HG03045 (cell line): ENCODE data around the gene G6PC2.
"Not testable (repeated sequence)": the region's sequence is repeated elsewhere in the genome, so short reads cannot be mapped to it uniquely, and the experiment has no call there.

Experiments
- ATAC-seq: cut with Tn5 transposase; IDR thresholded peaks from one replicate; pipeline ENCODE4 v1.9.1; 2021; ENCODE audit warnings: mild to moderate bottlenecking, moderate library complexity; ENCODE audit not compliant: unreplicated experiment

Gene G6PC2

GRCh38 chr2:168904358-168904757 lies 3.3 kb downstream of the G6PC2 start:
- ATAC-seq: no peak

DNA sequence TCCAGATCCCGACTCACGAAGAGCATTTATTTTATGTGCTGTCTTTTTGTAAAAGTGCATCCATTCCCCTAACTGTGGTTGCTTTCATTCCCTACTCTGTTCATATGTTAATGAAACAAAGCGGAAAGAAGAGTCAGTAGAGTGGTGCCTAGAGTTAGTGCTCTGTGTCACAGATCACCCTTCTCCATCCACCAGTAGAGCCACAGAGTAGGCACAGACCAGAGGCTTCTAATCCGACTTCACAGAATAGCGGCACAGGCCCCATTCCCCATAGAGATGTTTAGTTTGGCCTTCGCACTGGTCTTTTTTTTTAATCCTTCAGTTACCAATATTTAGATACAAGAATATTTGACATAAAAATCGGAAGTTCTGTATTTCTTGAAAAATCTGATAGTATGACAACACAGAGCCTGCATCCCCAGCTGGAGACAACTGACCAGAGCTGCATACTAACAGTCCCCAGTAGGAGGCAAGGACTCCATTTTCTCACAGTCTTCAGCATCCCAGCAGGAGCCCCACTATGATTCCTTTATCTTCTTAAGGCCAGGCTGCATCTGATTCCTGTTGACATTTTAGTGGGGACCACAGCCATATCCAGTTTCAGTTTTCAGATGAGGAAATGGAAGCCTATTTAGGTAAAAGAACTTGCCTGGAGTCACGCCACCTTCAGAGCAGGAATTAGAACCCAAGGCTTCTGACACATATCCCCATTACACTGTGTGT lies 7.0 kb downstream of the G6PC2 start:
- no peak for ATAC-seq

DNA sequence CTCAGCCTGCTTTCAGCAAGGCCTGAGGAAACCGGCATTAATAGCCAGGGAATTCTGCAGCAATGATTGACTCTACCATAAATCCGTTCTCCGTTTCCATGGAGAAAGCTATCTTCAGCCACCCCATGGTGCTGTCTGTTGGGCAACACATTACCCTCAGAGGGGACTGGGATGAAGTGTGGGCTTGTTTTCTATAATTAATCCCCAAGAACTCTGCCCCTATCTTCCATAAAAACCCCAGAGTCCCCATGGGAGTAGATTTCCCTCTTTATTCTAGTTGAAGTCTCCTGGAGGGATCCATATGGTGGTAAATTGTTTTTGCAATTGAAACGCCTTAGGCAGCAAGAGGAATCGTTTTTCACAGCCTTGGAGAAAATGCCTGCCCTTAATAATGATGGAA lies 9.2 kb downstream of the G6PC2 start:
- ATAC-seq: no peak

- ATAC-seq: no peak
Observed at GRCh38 chr2:168912466-168912865, 11.4 kb downstream of the G6PC2 start.

GRCh38 chr2:168912901-168913369 lies 11.8 kb downstream of the G6PC2 start:
- ATAC-seq: no peak

- ATAC-seq: no peak
Observed at GRCh38 chr2:168913495-168913894, 12.4 kb downstream of the G6PC2 start.

GRCh38 chr2:168915441-168916330 lies 14.6 kb downstream of the G6PC2 start:
- no peak for ATAC-seq

DNA sequence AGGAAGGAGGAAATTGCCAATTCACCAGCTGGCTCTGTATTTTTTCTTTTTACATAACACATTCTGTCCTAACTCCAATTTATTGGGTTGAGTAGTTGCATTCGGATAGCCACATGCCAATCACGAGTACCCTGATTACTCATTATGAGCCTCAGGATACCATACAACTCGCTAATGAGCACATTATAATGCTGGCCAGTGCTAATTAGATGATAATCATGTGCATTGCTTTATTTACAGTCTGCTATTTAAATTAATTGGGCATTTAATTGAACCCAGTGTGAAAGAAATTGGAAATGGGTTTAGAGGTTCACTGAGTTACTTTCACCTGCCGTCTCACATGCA lies 15.2 kb downstream of the G6PC2 start:
- ATAC-seq: no peak

GRCh38 chr2:168920504-168921157 lies 19.5 kb downstream of the G6PC2 start:
- ATAC-seq: no peak

DNA sequence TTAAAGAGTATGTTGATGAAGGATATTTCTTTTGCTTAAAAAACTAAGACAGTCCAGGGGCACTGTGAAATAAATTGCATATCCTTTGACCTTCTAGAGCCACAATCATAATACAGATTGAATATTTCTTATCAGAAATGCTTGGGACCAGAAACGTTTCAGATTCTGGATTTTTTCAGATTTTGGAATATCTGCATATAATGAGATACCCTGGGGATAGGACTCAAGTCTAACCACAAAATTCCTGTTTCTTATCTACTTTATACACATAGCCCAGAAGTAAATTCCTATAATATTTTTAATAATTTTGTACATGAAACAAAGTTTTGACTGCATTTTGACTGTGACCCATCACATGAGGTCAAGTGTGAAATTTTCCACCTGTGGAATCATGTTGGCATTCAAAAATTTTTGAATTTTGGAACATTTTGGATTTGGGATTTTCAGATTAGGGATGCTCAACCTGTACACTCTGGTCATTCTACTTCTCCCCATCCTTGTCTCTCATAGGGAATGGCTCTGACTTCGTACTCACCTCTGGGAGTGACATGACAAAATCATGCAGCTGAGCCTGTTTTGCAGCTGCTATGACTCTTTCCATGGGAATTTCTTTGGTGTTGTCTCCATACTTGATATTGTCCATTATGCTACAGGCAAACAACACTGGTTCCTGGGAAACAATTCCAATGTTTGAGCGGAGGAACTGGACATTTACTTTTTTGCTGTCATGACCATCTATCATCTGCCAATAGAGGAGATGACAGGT lies 25.7 kb downstream of the G6PC2 start:
- no peak for ATAC-seq

DNA sequence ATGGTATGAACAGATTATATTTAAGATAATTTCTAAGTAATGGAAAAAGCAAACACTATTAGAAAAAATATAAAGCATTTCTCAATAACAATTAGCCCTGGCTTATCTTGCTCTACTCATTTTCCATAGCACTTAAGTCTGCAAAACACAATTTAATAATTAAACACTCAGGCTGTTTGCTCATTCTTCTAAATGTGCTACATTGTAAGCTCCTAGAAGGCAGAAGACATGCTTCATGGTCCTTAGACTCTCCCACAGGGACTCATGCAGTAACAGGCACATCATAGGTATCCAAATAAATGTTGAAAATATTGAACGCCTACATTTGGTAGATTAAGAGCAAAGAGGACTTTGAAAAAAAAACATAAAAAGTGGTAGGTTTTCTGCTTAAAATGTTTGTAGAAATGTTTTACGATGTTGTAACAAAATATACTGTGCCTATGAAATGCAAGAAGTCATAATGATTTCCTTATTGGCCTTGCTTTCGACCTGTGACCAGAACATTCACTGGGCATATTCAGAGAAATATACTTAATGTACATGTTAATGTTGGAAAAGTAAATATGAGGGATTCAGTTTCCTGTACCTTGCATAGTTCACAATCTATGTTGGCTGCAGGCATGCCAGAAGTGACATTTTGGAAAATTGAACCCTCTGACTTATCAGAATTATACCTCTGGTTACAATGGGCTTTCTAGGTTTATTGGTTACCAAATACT lies 27.2 kb downstream of the G6PC2 start:
- no peak for ATAC-seq

DNA sequence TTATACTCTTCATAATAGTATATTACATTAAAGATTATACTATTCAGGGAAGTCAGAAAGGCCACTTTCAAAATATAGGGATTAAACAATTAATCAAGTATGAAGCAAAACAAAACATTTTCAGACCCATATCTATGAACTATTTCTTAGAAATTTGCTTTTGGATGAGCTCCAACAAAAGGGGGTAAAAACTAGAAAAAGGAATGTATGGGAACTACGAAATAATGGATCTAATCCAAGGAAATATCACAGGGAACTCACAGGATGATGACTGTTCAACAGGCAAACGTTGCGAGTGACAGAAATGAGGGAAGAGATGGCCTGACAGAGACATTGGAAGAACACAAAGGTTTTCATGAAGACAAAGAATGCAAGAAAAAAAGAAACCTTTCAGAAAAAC lies 27.9 kb downstream of the G6PC2 start:
- no peak for ATAC-seq

GRCh38 chr2:168930242-168930641 lies 29.2 kb downstream of the G6PC2 start:
- ATAC-seq: no peak

GRCh38 chr2:168932174-168932573 lies 31.1 kb downstream of the G6PC2 start:
- ATAC-seq: not testable (repeated sequence)

GRCh38 chr2:168934826-168935225 lies 33.7 kb downstream of the G6PC2 start:
- ATAC-seq: no peak

- ATAC-seq: no peak
Observed at GRCh38 chr2:168935810-168936581, 34.9 kb downstream of the G6PC2 start.

DNA sequence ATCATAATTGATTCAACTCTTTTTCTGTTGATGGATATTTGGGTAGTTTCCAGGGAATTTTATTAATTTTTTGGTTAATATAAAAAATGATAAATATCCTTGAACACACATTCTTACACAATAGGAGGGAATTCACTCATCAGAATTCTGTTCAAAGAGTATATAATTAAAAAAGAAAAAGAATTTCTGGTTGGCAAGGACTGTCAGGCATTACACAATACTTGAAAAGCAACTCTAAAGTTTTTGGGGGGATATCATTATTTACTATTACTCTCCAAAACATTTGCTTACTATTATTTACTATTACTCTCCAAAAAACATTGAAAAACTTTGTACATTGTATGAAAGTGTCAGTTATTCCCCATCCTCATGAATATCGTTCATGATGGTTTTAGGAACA lies 38.0 kb downstream of the G6PC2 start:
- no peak for ATAC-seq

GRCh38 chr2:168939918-168940317 lies 38.8 kb downstream of the G6PC2 start:
- ATAC-seq: peak; percentile 62

- no peak for ATAC-seq
Observed at GRCh38 chr2:168941297-168941696, 40.2 kb downstream of the G6PC2 start.

DNA sequence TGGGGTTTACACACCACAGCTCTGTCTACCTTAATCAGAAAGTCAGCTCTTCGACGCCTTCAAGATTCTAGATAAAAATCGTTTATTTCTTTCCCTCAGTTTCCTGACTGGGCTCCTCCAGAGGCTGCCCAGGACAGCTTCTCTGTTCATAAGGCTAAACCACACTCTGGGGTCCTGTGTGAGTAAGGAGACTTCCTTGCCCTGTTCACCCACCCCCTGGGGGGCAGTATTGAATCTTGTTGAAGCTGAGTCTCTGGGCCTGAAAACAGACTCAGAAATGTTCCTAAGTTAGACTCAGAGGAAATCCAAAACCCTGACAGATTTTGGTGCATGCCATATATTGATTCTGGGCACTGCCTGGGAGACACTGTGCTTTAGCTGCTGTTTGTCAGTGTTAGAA lies 43.0 kb downstream of the G6PC2 start:
- ATAC-seq: no peak
